GM12878 (cell line): ENCODE results near the gene AP3S1. TPM values are rescaled to one million over a fixed set of nuclear protein-coding genes. Genes with fewer than 3 reads are reported as not detected.

ENCODE experiments used
- ATAC-seq: fragments of 200-7000 bp; cut with Tn5 transposase; 3 replicates; pipeline ENCODE4 v1.9.1; 2020; ENCODE audit warnings: mild to moderate bottlenecking, moderate library complexity
- BruUV-seq: library from RNA; stranded (reverse); fragments of 400-500 nt; replicated peaks from 2 replicates; lab custom pipeline; 2021; lab: Mats Ljungman, UMichigan
- CTCF ChIA-PET: fragments of 300-600 bp; sonication (Branson Sonifier 250); formaldehyde crosslinking; extraction: SDS; loops from one replicate; lab custom pipeline; 2021; ENCODE audit warnings: inconsistent platforms; lab: Yijun Ruan, JAX
- POLR2A ChIA-PET: fragments of 350-600 bp; formaldehyde crosslinking; extraction: SDS; loops from one replicate; lab custom pipeline; 2021; ENCODE audit warnings: inconsistent platforms; lab: Charles Lee
- RAD21 ChIA-PET: fragments of 300-600 bp; sonication (Branson Sonifier 250); formaldehyde crosslinking; loops from one replicate; lab custom pipeline; 2023; ENCODE audit warnings: antibody characterized with exemption; ENCODE audit not compliant: unreplicated experiment; lab: Charles Lee
- SMC1A ChIA-PET: fragments of 300-600 bp; sonication (Branson Sonifier 250); formaldehyde crosslinking; loops from one replicate; lab custom pipeline; 2023; ENCODE audit not compliant: unreplicated experiment, uncharacterized antibody; lab: Charles Lee
- DNase-seq: peaks from one replicate; pipeline ENCODE4 v3.0.0-alpha.2; 2011; ENCODE audit warnings: low read depth, low spot score
- FAIRE-seq: peaks from 3 replicates; lab custom pipeline; 2011; peaks lifted over from hg19 to GRCh38; lab: Jason Lieb, UNC
- H2AFZ ChIP-seq: 2 replicates; pipeline ENCODE4 v1.6.0; 2011; ENCODE audit warnings: low read depth, low read length, control low read depth; ENCODE audit not compliant: control insufficient read depth
- H3K27ac ChIP-seq: 2 replicates; pipeline ENCODE4 v1.5.1; 2011; ENCODE audit warnings: control low read depth; ENCODE audit not compliant: control insufficient read depth, insufficient read depth
- H3K27me3 ChIP-seq, 2 experiments: replicated peaks in 1 of 2; 2 replicates each; pipeline versions ENCODE4 v1.6.0 to v1.6.1; 2011; ENCODE audit warnings: low read length in 1 of 2; ENCODE audit not compliant: control insufficient read depth in 2 of 2, insufficient read depth in 2 of 2
- H3K36me3 ChIP-seq, 2 experiments: 2 replicates each; pipeline ENCODE4 v1.5.1; 2011; ENCODE audit warnings: low read length in 1 of 2; ENCODE audit not compliant: control insufficient read depth in 2 of 2, insufficient read depth in 2 of 2
- H3K4me1 ChIP-seq: 2 replicates; pipeline ENCODE4 v1.6.1; 2011; ENCODE audit warnings: mild to moderate bottlenecking, low read length, moderate library complexity, mixed read lengths; ENCODE audit not compliant: control insufficient read depth, insufficient read depth
- H3K4me2 ChIP-seq: 2 replicates; pipeline ENCODE4 v1.6.0; 2011; ENCODE audit warnings: control low read depth; ENCODE audit not compliant: control insufficient read depth, insufficient read depth
- H3K4me3 ChIP-seq: fragments of 200-600 bp; sonication (generic); 2 replicates; pipeline ENCODE4 v1.5.1; 2016
- H3K79me2 ChIP-seq: 2 replicates; pipeline ENCODE4 v1.6.0; 2011; ENCODE audit warnings: low read length; ENCODE audit not compliant: control insufficient read depth, insufficient read depth
- H3K9ac ChIP-seq: 2 replicates; pipeline ENCODE4 v1.8.0; 2011; ENCODE audit warnings: low read length, control low read depth, mixed read lengths; ENCODE audit not compliant: control insufficient read depth, insufficient read depth
- H3K9me3 ChIP-seq: replicated peaks from 3 replicates; pipeline ENCODE4 v1.5.1; 2011; ENCODE audit warnings: mild to moderate bottlenecking, low read length; ENCODE audit not compliant: control insufficient read depth, insufficient read depth
- H4K20me1 ChIP-seq: 2 replicates; pipeline ENCODE4 v1.6.0; 2011; ENCODE audit not compliant: control insufficient read depth, insufficient read depth
- BCL3 ChIP-seq: IDR thresholded peaks from 2 replicates; pipeline ENCODE4 v1.6.1; 2011; ENCODE audit warnings: borderline replicate concordance, low read depth, mild to moderate bottlenecking, moderate library complexity, low read length; ENCODE audit not compliant: insufficient read depth, poor library complexity, severe bottlenecking
- FOXK2 ChIP-seq: fragments of 450-650 bp; IDR thresholded peaks from 2 replicates; pipeline ENCODE4 v1.6.1; 2017; ENCODE audit warnings: mild to moderate bottlenecking, moderate library complexity
- MEF2A ChIP-seq: IDR thresholded peaks from 2 replicates; pipeline ENCODE4 v1.6.1; 2011; ENCODE audit warnings: low read depth, mild to moderate bottlenecking, low read length, moderate library complexity; ENCODE audit not compliant: insufficient read depth
- NFXL1 ChIP-seq: fragments of 450-650 bp; IDR thresholded peaks from 2 replicates; pipeline ENCODE4 v1.6.1; 2017; ENCODE audit warnings: antibody characterized with exemption, mild to moderate bottlenecking, borderline replicate concordance
- POU2F2 ChIP-seq: IDR thresholded peaks from 3 replicates; pipeline ENCODE4 v1.6.1; 2011; ENCODE audit warnings: low read depth, mild to moderate bottlenecking, low read length, borderline replicate concordance
- RAD51 ChIP-seq: fragments of 450-650 bp; IDR thresholded peaks from 2 replicates; pipeline ENCODE4 v1.6.1; 2016; ENCODE audit warnings: moderate library complexity, mild to moderate bottlenecking, inconsistent platforms
- SMAD5 ChIP-seq: IDR thresholded peaks from 2 replicates; pipeline ENCODE4 v1.6.1; 2016; ENCODE audit warnings: antibody characterized with exemption, low read depth
- SP1 ChIP-seq: IDR thresholded peaks from one replicate; pipeline ENCODE4 v1.6.1; 2011; ENCODE audit warnings: low read depth, low read length
- ZBED1 ChIP-seq: IDR thresholded peaks from 2 replicates; pipeline ENCODE4 v1.6.1; 2016; ENCODE audit warnings: borderline replicate concordance
- WGBS: methylation state at CpG from one replicate; pipeline ENCODE4 v1.1.6; 2016; ENCODE audit warnings: low lambda C conversion rate; ENCODE audit not compliant: insufficient replicate concordance, insufficient coverage; ENCODE audit errors: missing lambda C conversion rate; 5-methylcytosine and 5-hydroxymethylcytosine counted together
- in situ Hi-C: fragments of 300-500 bp; cut with MboI; formaldehyde crosslinking; loops from 9 replicates; pipeline ENCODE4 v1.14.3; 2018; ENCODE audit warnings: mixed read lengths
- intact Hi-C: fragments of 100-400 bp; cut with micrococcal nuclease; formaldehyde crosslinking; loops from one replicate; pipeline ENCODE4 v1.14.2; 2022; ENCODE audit not compliant: unreplicated experiment
- polyA plus RNA-seq, 11 experiments: library from polyadenylated mRNA; depleted of rRNA in 4 of 11; unstranded in 6 of 11; stranded (reverse) in 5 of 11; fragments of >200 nt; fragmentation: Nextera tagmentation in 4 of 11; fragmentation: Illumina TruSeq in 1 of 11; extraction: Ambion mirVana in 4 of 11; extraction: Trizol in 1 of 11; gene quantifications; 1 replicate in 1 of 11; 2 replicates in 10 of 11; pipeline versions ENCODE4 v1.2.1 to v1.2.3, GENCODE V29; 2011 to 2016; ENCODE audit warnings: inconsistent platforms in 2 of 11, missing spikeins in 2 of 11, low read depth in 1 of 11
- total RNA-seq, 4 experiments: library from RNA; depleted of rRNA in 3 of 4; stranded (reverse); fragments of >200 nt in 3 of 4; fragmentation: Illumina TruSeq in 1 of 4; extraction: Trizol in 1 of 4; gene quantifications; 2 replicates each; pipeline versions ENCODE4 v1.2.1 to v1.2.3, GENCODE V29; 2013 to 2021

The AP3S1 gene
- total and polyA plus RNA-seq, 10 of the 15 experiments (the other 5 are each of a cell fraction or from before 2014, with no cell fraction given) = 36.4 to 137 (median 67.5) TPM

GRCh38 chr5:115857626-115858349 lies 16.1 kb downstream of the AP3S1 start:
- H3K9ac ChIP-seq = no peak overlapping the region
- ATAC-seq = no peak
- 71% methylated on average over 2 of the region's 2 CpGs for WGBS
- ChIA-PET CTCF (no interaction called here), POLR2A (no interaction called here), RAD21 (no interaction called here), SMC1A (interaction anchor here (0.9 to 1.3 kb wide), 2 partner anchors 10 to 16 kb away, joined by 3 read pairs; no protein-coding TSS in a partner anchor)
- FAIRE-seq = no peak
- no peak for DNase-seq
- H3K27ac ChIP-seq = no peak overlapping the region
- in situ Hi-C loops = no loop called here
- no peaks in the 10 kb centered on the region for H3K36me3 ChIP-seq
- H2AFZ ChIP-seq = no peak overlapping the region
- BruUV-seq = no TSS peak
- intact Hi-C loops = no loop called here
- TF ChIP-seq FOXK2 (no peak), MEF2A (no peak), SMAD5 (no peak), NFXL1 (no peak), BCL3 (no peak), ZBED1 (no peak), SP1 (no peak), POU2F2 (no peak), RAD51 (no peak)
- no peaks in the 10 kb centered on the region for H3K4me1 ChIP-seq
- H3K4me2 ChIP-seq = peak overlapping the region; percentile 26
- H3K79me2 ChIP-seq = peaks cover 68% of the 10 kb centered on the region
- H3K27me3 ChIP-seq = no peaks in the 10 kb centered on the region
- H3K9me3 ChIP-seq = peaks cover 5% of the 10 kb centered on the region
- no peak overlapping the region for H3K4me3 ChIP-seq
- no peaks in the 10 kb centered on the region for H4K20me1 ChIP-seq
